ENCODE measurements around the gene NHP2.

DNA sequence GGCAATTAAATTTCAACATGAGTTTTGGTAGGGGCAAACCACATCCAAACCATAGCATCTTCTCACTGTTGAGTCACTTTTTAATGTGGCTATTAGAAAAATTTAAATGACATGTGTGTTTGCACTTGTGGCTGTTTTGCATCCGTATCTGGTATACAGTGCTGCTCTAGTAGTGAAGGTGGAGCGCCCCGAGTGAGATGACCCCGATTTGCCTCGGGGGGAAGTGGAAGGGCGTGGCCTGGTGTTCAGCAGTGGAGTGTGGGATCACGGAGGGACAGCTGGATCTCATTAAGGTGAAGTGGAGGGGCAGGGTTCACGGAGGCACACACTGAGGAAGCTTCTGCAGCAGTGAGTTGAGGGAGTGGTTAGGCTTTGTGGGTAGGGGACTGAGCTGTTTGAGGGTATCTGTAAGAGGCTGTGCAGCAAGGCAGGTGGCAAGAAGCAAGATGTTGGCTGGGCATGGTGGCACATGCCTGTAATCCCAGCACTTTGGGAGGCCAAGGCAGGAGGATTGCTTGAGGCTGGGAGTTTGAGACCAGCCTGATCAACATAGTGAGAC is 39.6 kb upstream of the NHP2 start:
- TF ChIP-seq, protein P1, sequence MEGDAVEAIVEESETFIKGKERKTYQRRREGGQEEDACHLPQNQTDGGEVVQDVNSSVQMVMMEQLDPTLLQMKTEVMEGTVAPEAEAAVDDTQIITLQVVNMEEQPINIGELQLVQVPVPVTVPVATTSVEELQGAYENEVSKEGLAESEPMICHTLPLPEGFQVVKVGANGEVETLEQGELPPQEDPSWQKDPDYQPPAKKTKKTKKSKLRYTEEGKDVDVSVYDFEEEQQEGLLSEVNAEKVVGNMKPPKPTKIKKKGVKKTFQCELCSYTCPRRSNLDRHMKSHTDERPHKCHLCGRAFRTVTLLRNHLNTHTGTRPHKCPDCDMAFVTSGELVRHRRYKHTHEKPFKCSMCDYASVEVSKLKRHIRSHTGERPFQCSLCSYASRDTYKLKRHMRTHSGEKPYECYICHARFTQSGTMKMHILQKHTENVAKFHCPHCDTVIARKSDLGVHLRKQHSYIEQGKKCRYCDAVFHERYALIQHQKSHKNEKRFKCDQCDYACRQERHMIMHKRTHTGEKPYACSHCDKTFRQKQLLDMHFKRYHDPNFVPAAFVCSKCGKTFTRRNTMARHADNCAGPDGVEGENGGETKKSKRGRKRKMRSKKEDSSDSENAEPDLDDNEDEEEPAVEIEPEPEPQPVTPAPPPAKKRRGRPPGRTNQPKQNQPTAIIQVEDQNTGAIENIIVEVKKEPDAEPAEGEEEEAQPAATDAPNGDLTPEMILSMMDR (IDR thresholded peaks at IDR 0.05): no peak
- TF ChIP-seq POLR2A (IDR thresholded peaks at IDR 0.05) (no peak), POLR2AphosphoS5 (IDR thresholded peaks at IDR 0.05) (no peak), EP300 (IDR thresholded peaks at IDR 0.05; ENCODE audit: low read depth) (no peak)
